ENCODE results near the gene VASH2. TPM values are rescaled to one million over a fixed set of nuclear protein-coding genes. Genes with fewer than 3 reads are reported as not detected.

The VASH2 gene
- total RNA-seq, 4 donors from 2014 or later, result under 0.01 to 0.63 (median 0.35) TPM

DNA sequence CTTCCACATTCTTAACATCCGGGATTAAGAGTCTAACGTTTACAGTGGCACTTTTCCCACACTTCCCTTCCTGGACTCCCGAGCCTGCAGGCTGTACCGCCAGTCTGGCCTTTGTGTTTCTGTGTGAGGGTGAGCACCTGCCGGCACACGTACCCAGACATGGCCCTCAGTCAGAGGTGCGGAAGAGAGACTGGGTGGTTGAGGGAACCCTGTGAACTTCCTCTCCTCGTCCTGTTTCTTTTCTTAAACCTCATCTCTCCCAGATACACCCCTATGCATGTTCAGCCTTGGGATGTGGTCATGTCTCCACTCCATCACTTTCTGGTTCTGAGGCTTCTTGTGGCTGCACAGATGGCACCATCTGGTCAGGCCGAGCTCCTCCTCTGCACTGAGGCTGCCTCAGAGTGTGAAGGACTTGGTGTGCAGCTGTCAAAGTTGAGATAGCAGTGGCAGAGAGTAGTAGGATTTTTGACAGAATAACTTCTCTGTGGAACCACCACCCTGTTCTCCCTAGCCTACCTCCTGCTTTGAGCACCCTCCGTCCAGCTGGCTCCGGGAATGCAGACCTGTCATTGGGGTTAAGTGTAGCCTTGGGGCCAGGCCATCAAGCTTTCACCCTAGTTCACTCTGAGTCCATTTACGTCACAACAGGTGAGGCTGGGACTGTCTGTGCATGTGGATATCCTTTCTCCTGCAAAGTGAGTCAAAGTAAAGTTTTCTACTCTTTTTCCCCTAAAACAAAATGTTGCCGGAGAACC is 31.4 kb downstream of the VASH2 start:
- no peaks in the 10 kb centered on the region for H3K9me3 ChIP-seq
- no peak for DNase-seq (ENCODE audit: low spot score in 2 of 2)
- H3K4me1 ChIP-seq, result peaks cover 0 to 5% (median 0%) of the 10 kb centered on the region in 4 donors
- 73 to 74% methylated on average over 13 of the region's 13 CpGs for WGBS, 2 donors
- no peaks in the 10 kb centered on the region for H3K36me3 ChIP-seq
- H3K27me3 ChIP-seq, result no peaks in the 10 kb centered on the region
- TF ChIP-seq POLR2A (IDR thresholded peaks at IDR 0.05), result no peak
- TF ChIP-seq, protein P1, sequence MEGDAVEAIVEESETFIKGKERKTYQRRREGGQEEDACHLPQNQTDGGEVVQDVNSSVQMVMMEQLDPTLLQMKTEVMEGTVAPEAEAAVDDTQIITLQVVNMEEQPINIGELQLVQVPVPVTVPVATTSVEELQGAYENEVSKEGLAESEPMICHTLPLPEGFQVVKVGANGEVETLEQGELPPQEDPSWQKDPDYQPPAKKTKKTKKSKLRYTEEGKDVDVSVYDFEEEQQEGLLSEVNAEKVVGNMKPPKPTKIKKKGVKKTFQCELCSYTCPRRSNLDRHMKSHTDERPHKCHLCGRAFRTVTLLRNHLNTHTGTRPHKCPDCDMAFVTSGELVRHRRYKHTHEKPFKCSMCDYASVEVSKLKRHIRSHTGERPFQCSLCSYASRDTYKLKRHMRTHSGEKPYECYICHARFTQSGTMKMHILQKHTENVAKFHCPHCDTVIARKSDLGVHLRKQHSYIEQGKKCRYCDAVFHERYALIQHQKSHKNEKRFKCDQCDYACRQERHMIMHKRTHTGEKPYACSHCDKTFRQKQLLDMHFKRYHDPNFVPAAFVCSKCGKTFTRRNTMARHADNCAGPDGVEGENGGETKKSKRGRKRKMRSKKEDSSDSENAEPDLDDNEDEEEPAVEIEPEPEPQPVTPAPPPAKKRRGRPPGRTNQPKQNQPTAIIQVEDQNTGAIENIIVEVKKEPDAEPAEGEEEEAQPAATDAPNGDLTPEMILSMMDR (IDR thresholded peaks at IDR 0.05), result no peak
- H3K4me3 ChIP-seq, result no peak overlapping the region
- H3K27ac ChIP-seq, result no peak overlapping the region

DNA sequence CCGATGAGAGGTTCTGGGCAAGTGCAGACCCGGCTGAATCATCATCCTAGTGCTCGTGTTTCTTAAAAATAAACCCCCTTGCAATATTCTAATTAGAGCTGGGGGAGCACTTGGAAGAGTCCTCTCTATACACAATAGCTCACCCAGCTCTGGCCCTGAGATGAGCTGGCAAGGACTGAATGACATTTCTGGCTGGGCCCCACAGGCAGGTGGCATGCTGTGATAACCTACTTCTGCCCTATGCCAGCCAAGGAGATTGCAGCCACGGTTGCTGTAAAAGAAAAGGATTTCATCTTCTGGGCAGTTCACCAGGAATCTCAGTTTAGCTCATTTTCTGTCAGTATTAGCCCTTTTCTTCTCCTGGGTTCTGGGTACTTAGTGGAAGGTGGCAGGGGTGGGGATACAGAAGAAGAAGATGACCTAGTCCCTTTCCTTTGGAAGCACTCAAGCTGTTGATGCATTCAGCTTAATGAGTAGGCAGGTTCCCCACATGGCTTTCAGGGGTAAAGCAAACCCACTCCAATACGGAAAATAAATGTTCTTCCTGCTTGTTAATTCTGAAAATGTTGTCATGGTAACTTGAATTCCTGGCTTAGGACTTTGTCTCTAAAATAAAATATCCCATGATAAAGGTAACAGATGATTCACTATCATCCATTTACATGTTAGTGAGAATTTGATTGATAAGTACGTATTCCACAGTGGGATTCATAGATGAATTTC is 32.2 kb downstream of the VASH2 start:
- Histone ChIP-seq H3K36me3 (no peaks in the 10 kb centered on the region), H3K27me3 (no peaks in the 10 kb centered on the region), H3K27ac (no peak overlapping the region), H3K4me3 (no peak overlapping the region), H3K9me3 (no peaks in the 10 kb centered on the region), H3K4me1 (peaks cover 0 to 5% (median 0%) of the 10 kb centered on the region in 4 donors)
- no peak for DNase-seq (ENCODE audit: low spot score in 2 of 2)
- TF ChIP-seq POLR2A (IDR thresholded peaks at IDR 0.05), result no peak
- TF ChIP-seq, protein P1 (IDR thresholded peaks at IDR 0.05), result no peak
- no peak for TF ChIP-seq EP300 (IDR thresholded peaks at IDR 0.05)
- 54 to 80% methylated on average over 6 of the region's 6 CpGs for WGBS, 2 donors

DNA sequence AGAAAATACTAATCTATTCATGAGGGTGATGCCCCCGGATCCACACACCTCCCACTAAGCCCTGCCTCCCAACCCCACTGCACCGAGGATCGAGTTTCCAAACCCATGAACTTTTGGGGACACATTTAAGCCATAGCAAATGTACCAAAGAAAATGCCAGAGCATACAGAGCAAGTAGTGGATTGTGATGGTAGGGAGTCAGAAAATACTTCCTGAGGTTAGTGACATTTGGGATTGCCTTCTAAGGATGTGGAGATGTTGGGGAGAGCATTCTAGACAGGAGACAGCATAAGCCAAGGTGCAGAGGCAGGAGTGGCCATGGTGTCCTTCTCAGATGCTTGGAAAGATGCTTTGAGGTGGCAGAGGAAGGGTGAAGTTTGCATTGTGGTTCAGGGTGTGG is 33.1 kb downstream of the VASH2 start:
- peaks cover 0 to 5% (median 0%) of the 10 kb centered on the region in 4 donors for H3K4me1 ChIP-seq
- H3K9me3 ChIP-seq, result no peaks in the 10 kb centered on the region
- TF ChIP-seq POLR2A (IDR thresholded peaks at IDR 0.05) (no peak), EP300 (IDR thresholded peaks at IDR 0.05) (no peak)
- TF ChIP-seq, protein P1 (IDR thresholded peaks at IDR 0.05), result no peak
- H3K27ac ChIP-seq, result no peak overlapping the region
- H3K36me3 ChIP-seq, result no peaks in the 10 kb centered on the region
- H3K4me3 ChIP-seq, result no peak overlapping the region
- no peak for DNase-seq (ENCODE audit: low spot score in 2 of 2)
- 81 to 88% methylated on average over 3 of the region's 3 CpGs for WGBS, 2 donors
- no peaks in the 10 kb centered on the region for H3K27me3 ChIP-seq

DNA sequence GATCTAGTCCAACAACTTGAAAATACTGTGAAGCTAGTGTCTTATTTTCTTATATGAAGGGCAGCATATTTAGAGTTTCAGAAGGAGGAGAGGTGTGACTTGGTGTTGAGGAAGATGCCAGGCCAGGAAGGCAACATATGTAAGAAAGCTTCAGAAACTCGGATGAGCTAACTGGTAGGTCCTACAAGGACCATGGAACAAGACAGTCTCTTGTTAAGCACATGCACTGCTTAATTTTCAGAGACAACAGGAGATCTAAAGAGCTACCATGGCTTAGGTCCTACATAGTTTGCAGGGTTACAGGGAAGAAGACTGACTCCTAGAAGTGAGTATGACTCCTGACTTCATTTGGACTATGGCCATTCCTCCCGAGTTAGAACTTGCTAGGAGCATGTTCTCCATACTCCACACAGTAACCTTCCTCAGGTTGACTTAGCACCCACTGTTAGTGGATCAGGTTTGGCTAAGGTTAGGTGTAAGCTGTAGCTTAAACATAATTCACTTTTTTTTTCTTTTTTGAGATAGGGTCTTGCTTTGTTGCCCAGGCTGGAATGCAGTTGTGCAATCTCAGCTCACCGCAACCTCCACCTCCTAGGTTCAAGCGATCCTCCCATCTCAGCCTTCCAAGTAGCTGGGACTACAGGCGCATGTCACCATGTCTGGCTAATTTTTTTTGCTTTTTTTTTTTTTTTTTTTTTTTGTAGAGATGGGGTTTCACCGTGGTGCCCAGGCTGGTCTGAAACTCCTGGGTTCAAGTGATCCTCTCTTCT is 34.4 kb downstream of the VASH2 start:
- Histone ChIP-seq H3K27me3 (no peaks in the 10 kb centered on the region), H3K4me3 (no peak overlapping the region), H3K4me1 (peaks cover 0 to 5% (median 0%) of the 10 kb centered on the region in 4 donors), H3K27ac (no peak overlapping the region), H3K9me3 (no peaks in the 10 kb centered on the region), H3K36me3 (no peaks in the 10 kb centered on the region)
- TF ChIP-seq POLR2A (IDR thresholded peaks at IDR 0.05), result no peak
- TF ChIP-seq EP300 (IDR thresholded peaks at IDR 0.05), result no peak
- TF ChIP-seq, protein P1 (IDR thresholded peaks at IDR 0.05), result no peak
- 91 to 96% methylated on average over 6 of the region's 6 CpGs for WGBS, 2 donors
- DNase-seq (ENCODE audit: low spot score in 2 of 2), result no peak
